ENCODE data around the gene CGNL1. TPM values are rescaled to one million over a fixed set of nuclear protein-coding genes. Genes with fewer than 3 reads are reported as not detected.

The CGNL1 gene
- total RNA-seq, 1 donor from 2014 or later: 31.9 TPM

DNA sequence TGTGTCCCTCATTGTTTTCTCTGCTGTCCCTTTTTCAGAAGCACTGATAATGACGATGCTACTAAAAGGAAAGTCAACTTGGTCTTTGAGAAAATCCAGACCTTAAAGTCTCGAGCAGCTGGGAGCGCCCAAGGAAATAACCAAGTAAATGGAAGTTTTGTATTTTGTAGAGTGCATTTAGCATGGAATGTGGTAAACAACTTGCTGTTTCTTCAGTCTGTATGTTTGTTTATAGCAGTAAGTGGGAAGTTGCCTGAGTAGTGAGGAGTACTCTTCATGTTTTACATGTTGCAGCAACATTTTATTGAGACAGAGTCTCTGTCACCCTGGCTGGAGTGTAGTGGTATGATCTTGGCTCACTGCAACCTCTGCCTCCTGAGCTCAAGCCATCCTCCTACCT, 66.0 kb downstream of the CGNL1 start:
- TF ChIP-seq, protein P1, sequence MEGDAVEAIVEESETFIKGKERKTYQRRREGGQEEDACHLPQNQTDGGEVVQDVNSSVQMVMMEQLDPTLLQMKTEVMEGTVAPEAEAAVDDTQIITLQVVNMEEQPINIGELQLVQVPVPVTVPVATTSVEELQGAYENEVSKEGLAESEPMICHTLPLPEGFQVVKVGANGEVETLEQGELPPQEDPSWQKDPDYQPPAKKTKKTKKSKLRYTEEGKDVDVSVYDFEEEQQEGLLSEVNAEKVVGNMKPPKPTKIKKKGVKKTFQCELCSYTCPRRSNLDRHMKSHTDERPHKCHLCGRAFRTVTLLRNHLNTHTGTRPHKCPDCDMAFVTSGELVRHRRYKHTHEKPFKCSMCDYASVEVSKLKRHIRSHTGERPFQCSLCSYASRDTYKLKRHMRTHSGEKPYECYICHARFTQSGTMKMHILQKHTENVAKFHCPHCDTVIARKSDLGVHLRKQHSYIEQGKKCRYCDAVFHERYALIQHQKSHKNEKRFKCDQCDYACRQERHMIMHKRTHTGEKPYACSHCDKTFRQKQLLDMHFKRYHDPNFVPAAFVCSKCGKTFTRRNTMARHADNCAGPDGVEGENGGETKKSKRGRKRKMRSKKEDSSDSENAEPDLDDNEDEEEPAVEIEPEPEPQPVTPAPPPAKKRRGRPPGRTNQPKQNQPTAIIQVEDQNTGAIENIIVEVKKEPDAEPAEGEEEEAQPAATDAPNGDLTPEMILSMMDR (IDR thresholded peaks at IDR 0.05; ENCODE audit: borderline replicate concordance): no peak
- intact Hi-C loops (cut with micrococcal nuclease): no loop called here
- no peak for DNase-seq
- peaks cover 24% of the 10 kb centered on the region for H3K4me1 ChIP-seq
- no peaks in the 10 kb centered on the region for H3K27me3 ChIP-seq (ENCODE audit: low read depth)
- H3K27ac ChIP-seq (replicated peaks): no peak overlapping the region
- no peak overlapping the region for H3K4me3 ChIP-seq
- H3K9me3 ChIP-seq (replicated peaks): no peaks in the 10 kb centered on the region
- H3K36me3 ChIP-seq: peaks cover 5% of the 10 kb centered on the region

DNA sequence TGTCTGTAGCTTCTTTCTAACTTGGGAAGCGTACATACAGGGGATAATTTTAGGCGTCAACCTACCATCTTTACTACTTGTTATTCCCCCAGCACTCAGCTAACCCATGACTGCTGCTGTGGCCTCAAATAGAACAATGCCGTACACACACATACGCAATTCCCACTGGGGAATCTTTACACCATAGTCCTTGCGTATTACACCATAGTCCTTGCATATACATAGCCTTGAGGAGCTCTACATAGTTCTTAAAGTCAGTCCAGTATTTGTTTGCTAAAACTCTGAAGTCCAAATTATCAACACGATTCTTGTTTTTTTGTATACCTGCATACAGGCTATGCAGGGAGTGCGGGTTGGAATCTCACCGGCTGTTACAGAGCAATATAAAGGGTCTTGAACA, 67.2 kb downstream of the CGNL1 start:
- Histone ChIP-seq H3K9me3 (replicated peaks) (no peaks in the 10 kb centered on the region), H3K27ac (replicated peaks) (no peak overlapping the region), H3K4me3 (no peak overlapping the region), H3K4me1 (peaks cover 24% of the 10 kb centered on the region), H3K27me3 (ENCODE audit: low read depth) (peaks cover 3% of the 10 kb centered on the region), H3K36me3 (peaks cover 5% of the 10 kb centered on the region)
- TF ChIP-seq, protein P1 (IDR thresholded peaks at IDR 0.05; ENCODE audit: borderline replicate concordance): no peak
- intact Hi-C loops (cut with micrococcal nuclease): no loop called here
- DNase-seq: no peak

DNA sequence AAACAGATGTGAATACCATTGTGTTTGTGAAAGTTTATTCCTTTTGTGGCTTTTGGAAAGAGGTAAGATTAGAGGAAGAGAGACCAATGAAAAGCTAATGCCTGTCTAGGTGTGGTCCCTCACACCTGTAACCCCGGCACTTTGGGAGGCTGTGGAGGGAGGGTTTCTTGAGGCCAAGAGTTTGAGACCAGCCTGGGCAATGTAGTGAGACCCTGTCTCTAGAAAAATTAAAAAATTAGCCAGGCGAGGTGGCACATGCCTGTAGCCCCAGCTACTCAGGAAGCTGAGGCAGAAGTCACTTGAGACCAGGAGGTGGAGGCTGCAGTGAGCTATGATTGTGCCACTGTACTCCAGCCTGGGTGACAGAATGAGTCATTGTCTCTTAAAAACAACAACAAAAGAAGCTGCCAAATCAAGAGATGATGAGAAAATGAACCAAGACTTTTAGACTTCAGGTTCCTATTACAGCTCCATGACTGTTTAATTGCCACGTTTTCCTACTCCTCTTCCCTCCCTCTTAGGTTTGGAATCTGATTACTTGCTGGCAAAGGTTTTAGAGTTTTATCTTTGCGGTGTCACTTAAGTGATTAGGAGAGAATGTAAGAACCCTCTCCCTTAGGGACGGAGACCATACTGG, 68.7 kb downstream of the CGNL1 start:
- peaks cover 24% of the 10 kb centered on the region for H3K4me1 ChIP-seq
- H3K27ac ChIP-seq (replicated peaks): no peak overlapping the region
- H3K9me3 ChIP-seq (replicated peaks): no peaks in the 10 kb centered on the region
- TF ChIP-seq, protein P1 (IDR thresholded peaks at IDR 0.05; ENCODE audit: borderline replicate concordance): no peak
- peaks cover 4% of the 10 kb centered on the region for H3K27me3 ChIP-seq (ENCODE audit: low read depth)
- H3K36me3 ChIP-seq: peaks cover 5% of the 10 kb centered on the region
- no peak for DNase-seq
- no peak overlapping the region for H3K4me3 ChIP-seq
- intact Hi-C loops (cut with micrococcal nuclease): no loop called here

DNA sequence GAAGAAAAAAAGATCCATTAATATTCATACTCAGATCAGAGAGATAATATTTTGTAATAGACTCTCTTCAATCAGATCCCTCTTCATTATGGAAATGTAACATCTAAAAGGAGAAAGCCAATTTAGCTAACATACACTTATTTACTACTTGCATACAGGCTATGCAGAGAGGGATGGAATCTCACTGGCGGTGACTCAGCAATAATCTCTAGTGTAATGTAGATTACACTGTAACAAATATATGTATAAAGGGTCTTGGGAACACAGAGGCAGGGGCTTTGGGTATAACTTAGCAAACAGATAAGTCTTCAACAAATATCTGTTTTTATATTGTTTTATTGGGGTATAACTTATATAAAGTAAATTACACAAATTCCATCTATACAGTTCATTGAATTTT, 69.6 kb downstream of the CGNL1 start:
- peaks cover 19% of the 10 kb centered on the region for H3K4me1 ChIP-seq
- DNase-seq: no peak
- H3K9me3 ChIP-seq (replicated peaks): no peaks in the 10 kb centered on the region
- H3K27me3 ChIP-seq (ENCODE audit: low read depth): peaks cover 4% of the 10 kb centered on the region
- H3K36me3 ChIP-seq: peaks cover 5% of the 10 kb centered on the region
- H3K4me3 ChIP-seq: no peak overlapping the region
- intact Hi-C loops (cut with micrococcal nuclease): no loop called here
- TF ChIP-seq, protein P1 (IDR thresholded peaks at IDR 0.05; ENCODE audit: borderline replicate concordance): no peak
- H3K27ac ChIP-seq (replicated peaks): no peak overlapping the region

DNA sequence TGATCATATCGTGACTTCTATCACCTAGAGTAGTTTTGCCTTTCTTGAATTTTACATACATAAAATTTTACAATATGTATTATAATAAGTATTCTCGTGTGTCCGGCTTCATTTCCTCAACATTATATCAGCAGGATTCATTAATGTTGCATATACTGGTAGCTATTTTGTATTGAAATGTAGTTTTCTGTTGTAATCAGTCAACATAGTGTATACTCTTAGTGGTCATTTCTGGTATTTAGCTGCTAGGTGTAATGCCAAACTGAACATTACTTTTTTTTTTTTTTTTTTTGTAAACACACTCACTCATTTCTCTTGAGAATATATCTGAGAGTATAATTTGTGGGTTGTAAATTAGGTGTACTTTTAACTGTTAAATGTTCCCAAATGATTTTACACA, 70.1 kb downstream of the CGNL1 start:
- TF ChIP-seq, protein P1 (IDR thresholded peaks at IDR 0.05; ENCODE audit: borderline replicate concordance): no peak

More for the DNA sequence above, 70.1 kb downstream of the CGNL1 start:
- no peaks in the 10 kb centered on the region for H3K9me3 ChIP-seq (replicated peaks)
- no peak overlapping the region for H3K27ac ChIP-seq (replicated peaks)
- no peak overlapping the region for H3K4me3 ChIP-seq
- no peak for DNase-seq
- peaks cover 4% of the 10 kb centered on the region for H3K27me3 ChIP-seq (ENCODE audit: low read depth)
- peaks cover 13% of the 10 kb centered on the region for H3K4me1 ChIP-seq
- intact Hi-C loops (cut with micrococcal nuclease): no loop called here
- H3K36me3 ChIP-seq: peaks cover 5% of the 10 kb centered on the region
